A673 (cell line): ENCODE data around the gene CLDN16. TPM values are rescaled to one million over a fixed set of nuclear protein-coding genes. Genes with fewer than 3 reads are reported as not detected.

Experiments
- BruUV-seq: library from RNA; stranded (reverse); fragments of 400-500 nt; replicated peaks from 2 replicates; lab custom pipeline; 2021; lab: Mats Ljungman, UMichigan
- CTCF ChIA-PET: fragments of 300-600 bp; sonication (Branson Sonifier 250); formaldehyde crosslinking; loops from one replicate; lab custom pipeline; 2022; ENCODE audit warnings: antibody characterized with exemption; lab: Charles Lee
- POLR2A ChIA-PET: fragments of 300-600 bp; sonication (Branson Sonifier 250); formaldehyde crosslinking; loops from one replicate; lab custom pipeline; 2022; ENCODE audit warnings: antibody characterized with exemption; ENCODE audit not compliant: low non-redundant PET; lab: Charles Lee
- DNase-seq: peaks from one replicate; pipeline ENCODE4 v3.0.0-alpha.2; 2015; ENCODE audit warnings: low spot score
- H3K27ac ChIP-seq: fragments of 200-600 bp; sonication (generic); 2 replicates; pipeline ENCODE4 v1.5.1; 2016; ENCODE audit warnings: mixed run types, low read depth, mild to moderate bottlenecking, mixed read lengths, antibody characterized with exemption, low read length; ENCODE audit not compliant: poor library complexity, severe bottlenecking
- H3K27me3 ChIP-seq: fragments of 200-600 bp; sonication (generic); replicated peaks from 2 replicates; pipeline ENCODE4 v1.6.1; 2017; ENCODE audit warnings: mixed run types, low read depth, mild to moderate bottlenecking, mixed read lengths, antibody characterized with exemption, low read length; ENCODE audit not compliant: insufficient read depth, poor library complexity
- H3K36me3 ChIP-seq: fragments of 200-600 bp; sonication (generic); 2 replicates; pipeline ENCODE4 v1.6.1; 2016; ENCODE audit warnings: mixed run types, mild to moderate bottlenecking, mixed read lengths, antibody characterized with exemption, low read length; ENCODE audit not compliant: insufficient read depth, poor library complexity, severe bottlenecking
- H3K4me1 ChIP-seq: fragments of 200-600 bp; sonication (generic); 2 replicates; pipeline ENCODE4 v1.6.1; 2017; ENCODE audit warnings: mixed run types, mild to moderate bottlenecking, mixed read lengths, antibody characterized with exemption, low read length; ENCODE audit not compliant: insufficient read depth, poor library complexity, severe bottlenecking
- H3K4me3 ChIP-seq: fragments of 200-600 bp; sonication (generic); 2 replicates; pipeline ENCODE4 v1.5.1; 2016; ENCODE audit warnings: low read depth, mixed run types, mild to moderate bottlenecking, mixed read lengths, low read length; ENCODE audit not compliant: poor library complexity, severe bottlenecking
- H3K9me3 ChIP-seq: fragments of 200-600 bp; sonication (generic); 2 replicates; pipeline ENCODE4 v1.6.1; 2016; ENCODE audit warnings: mixed run types, low read depth, mild to moderate bottlenecking, mixed read lengths, antibody characterized with exemption, low read length; ENCODE audit not compliant: poor library complexity, severe bottlenecking
- EZH2 ChIP-seq: fragments of 200-600 bp; sonication (generic); IDR thresholded peaks from 2 replicates; pipeline ENCODE4 v1.6.1; 2017; ENCODE audit warnings: borderline replicate concordance, low read depth, mild to moderate bottlenecking, mixed read lengths, antibody characterized with exemption, low read length; ENCODE audit not compliant: poor library complexity, severe bottlenecking
- intact Hi-C: fragments of 100-400 bp; cut with micrococcal nuclease; formaldehyde crosslinking; loops from one replicate; pipeline ENCODE4 v1.10.0; 2022; ENCODE audit not compliant: unreplicated experiment
- total RNA-seq: library from RNA; stranded (reverse); gene quantifications from 2 replicates; pipeline ENCODE4 v1.2.3, GENCODE V29; 2021
- TF ChIP-seq, protein P1 (sequence below): fragments of 300-800, 200-600 bp; sonication (generic); conservative IDR thresholded peaks from 2 replicates; pipeline ENCODE4 v1.5.1; 2017; ENCODE audit warnings: low read depth, mild to moderate bottlenecking, antibody characterized with exemption, low read length, moderate library complexity, mixed read lengths

The CLDN16 gene
- total RNA-seq, 1 experiment from 2014 or later: 0.09 TPM

DNA sequence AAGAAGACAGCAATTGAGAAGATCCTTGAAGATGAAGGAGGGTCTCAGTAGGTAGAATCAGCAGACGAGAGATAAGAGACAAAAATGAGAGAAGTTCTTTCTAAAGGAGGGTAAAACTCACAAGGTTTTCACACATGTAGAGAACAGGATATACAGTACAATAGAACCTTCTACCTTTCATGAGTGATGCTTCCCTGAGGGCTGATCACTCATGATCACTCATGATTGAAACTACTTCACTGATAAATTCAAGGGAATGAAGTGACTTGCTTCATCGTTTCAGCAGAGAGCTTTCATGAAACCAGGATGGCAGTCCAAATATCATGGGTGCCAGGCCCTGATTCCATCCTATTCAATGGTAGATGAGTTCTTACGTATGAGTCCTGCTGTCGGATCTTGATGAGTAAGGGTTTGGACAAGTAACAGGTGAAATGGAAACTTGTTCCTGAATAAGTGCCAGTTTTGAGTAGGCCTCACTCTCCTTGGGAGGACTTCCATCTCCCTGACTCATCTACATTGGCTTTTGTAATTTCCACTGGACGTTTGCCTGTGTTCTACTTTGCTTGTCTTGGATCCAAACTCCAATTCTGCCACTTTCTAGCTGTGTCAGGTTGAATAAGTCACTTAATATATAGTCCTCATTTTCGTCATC, 9.6 kb upstream of the CLDN16 start:
- DNase-seq: no peak
- BruUV-seq: no TSS peak
- Histone ChIP-seq H3K4me3 (no peak overlapping the region), H3K27me3 (no peaks in the 10 kb centered on the region), H3K9me3 (no peaks in the 10 kb centered on the region), H3K36me3 (no peaks in the 10 kb centered on the region), H3K4me1 (peaks cover 71% of the 10 kb centered on the region), H3K27ac (peak overlapping the region; percentile 84)
- CTCF ChIA-PET: no interaction called here
- POLR2A ChIA-PET: no interaction called here
- intact Hi-C loops: loop anchor here (5.0 kb wide), 2 partner anchors 56 to 416 kb away; partner anchors contain the start of gene CLDN1
- TF ChIP-seq EZH2: no peak
- TF ChIP-seq, protein P1, sequence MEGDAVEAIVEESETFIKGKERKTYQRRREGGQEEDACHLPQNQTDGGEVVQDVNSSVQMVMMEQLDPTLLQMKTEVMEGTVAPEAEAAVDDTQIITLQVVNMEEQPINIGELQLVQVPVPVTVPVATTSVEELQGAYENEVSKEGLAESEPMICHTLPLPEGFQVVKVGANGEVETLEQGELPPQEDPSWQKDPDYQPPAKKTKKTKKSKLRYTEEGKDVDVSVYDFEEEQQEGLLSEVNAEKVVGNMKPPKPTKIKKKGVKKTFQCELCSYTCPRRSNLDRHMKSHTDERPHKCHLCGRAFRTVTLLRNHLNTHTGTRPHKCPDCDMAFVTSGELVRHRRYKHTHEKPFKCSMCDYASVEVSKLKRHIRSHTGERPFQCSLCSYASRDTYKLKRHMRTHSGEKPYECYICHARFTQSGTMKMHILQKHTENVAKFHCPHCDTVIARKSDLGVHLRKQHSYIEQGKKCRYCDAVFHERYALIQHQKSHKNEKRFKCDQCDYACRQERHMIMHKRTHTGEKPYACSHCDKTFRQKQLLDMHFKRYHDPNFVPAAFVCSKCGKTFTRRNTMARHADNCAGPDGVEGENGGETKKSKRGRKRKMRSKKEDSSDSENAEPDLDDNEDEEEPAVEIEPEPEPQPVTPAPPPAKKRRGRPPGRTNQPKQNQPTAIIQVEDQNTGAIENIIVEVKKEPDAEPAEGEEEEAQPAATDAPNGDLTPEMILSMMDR: no peak

DNA sequence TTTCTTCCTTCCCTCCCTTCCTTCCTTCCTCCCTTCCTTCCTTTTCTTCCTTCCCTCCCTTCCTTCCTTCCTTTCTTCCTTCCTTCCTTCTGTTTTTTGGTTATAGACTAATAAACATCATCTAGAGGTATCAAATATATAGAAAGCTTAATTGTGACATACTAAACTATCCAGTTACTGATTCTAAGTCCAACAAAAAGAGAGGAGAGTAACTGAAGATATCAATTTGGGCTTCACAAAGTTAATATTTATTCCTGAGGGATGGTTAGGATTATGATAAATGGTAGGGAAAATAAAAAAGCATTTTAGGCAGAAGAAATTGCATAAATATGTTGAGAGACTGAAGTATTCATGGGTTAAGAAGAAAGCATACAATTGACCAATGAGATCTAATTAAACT, 7.8 kb upstream of the CLDN16 start:
- no peaks in the 10 kb centered on the region for H3K36me3 ChIP-seq
- H3K9me3 ChIP-seq: no peaks in the 10 kb centered on the region
- no peaks in the 10 kb centered on the region for H3K27me3 ChIP-seq
- TF ChIP-seq EZH2: no peak
- TF ChIP-seq, protein P1: no peak
- BruUV-seq: no TSS peak
- H3K27ac ChIP-seq: peak overlapping the region; percentile 83
- no peak overlapping the region for H3K4me3 ChIP-seq
- intact Hi-C loops: loop anchor here (2.0 to 5.0 kb wide), 4 partner anchors 132 to 1108 kb away; partner anchors contain the start of gene IL1RAP
- peaks cover 74% of the 10 kb centered on the region for H3K4me1 ChIP-seq
- peak; percentile 72 for DNase-seq
- ChIA-PET POLR2A (no interaction called here), CTCF (interaction anchor here (0.5 kb wide), 1 partner anchor 25 kb away, joined by 3 read pairs; no protein-coding TSS in a partner anchor)

DNA sequence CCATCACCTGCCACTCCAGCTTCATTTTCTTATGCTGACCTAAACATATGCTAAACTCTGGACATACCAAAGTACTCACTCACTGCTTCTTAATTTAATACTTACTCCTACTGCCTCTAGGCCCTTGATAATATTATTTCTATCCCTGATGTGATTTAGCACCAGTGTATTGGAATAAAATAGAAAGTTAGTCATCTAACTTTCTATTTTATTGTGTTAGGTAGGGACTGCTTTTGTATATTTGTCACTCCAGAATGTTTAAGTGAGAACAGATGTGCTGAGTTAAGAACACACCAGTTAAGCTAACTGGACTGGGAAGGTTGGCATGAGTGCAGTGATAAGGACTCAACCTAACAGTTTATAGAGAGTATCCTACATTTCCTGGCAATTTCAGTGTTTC, 6.5 kb upstream of the CLDN16 start:
- Histone ChIP-seq H3K36me3 (no peaks in the 10 kb centered on the region), H3K4me3 (no peak overlapping the region), H3K27ac (peak overlapping the region; percentile 83), H3K9me3 (no peaks in the 10 kb centered on the region), H3K27me3 (no peaks in the 10 kb centered on the region), H3K4me1 (peaks cover 76% of the 10 kb centered on the region)
- TF ChIP-seq EZH2: no peak
- TF ChIP-seq, protein P1: no peak
- peak; percentile 52 for DNase-seq
- ChIA-PET CTCF (interaction anchor here (0.7 kb wide), 1 partner anchor 54 kb away, joined by 3 read pairs; no protein-coding TSS in a partner anchor), POLR2A (no interaction called here)
- no TSS peak for BruUV-seq
- intact Hi-C loops: loop anchor here (2.0 to 5.0 kb wide), 4 partner anchors 131 to 1109 kb away; partner anchors contain the start of gene IL1RAP
